Subcutaneous abdominal adipose tissue (tissue), 5 donors: Measurements from ENCODE around the gene SPO11.

Source experiments
- H3K27ac ChIP-seq: one replicate; pipeline ENCODE4 v1.7.0; 2013; ENCODE audit warnings: low read depth, mild to moderate bottlenecking, inconsistent platforms, low read length, moderate library complexity
- H3K27me3 ChIP-seq, 5 donors: one replicate each; pipeline ENCODE4 v1.7.0; 2013; ENCODE audit warnings: low read length in 5 of 5, inconsistent platforms in 1 of 5; ENCODE audit not compliant: control insufficient read depth in 5 of 5, insufficient read depth in 4 of 5
- H3K36me3 ChIP-seq, 5 donors: one replicate each; pipeline ENCODE4 v1.7.0; 2013; ENCODE audit warnings: low read length in 5 of 5; ENCODE audit not compliant: control insufficient read depth in 5 of 5, insufficient read depth in 5 of 5
- H3K4me1 ChIP-seq, 5 donors: one replicate each; pipeline ENCODE4 v1.7.0; 2013; ENCODE audit warnings: low read length in 5 of 5, mild to moderate bottlenecking in 3 of 5, moderate library complexity in 1 of 5; ENCODE audit not compliant: control insufficient read depth in 5 of 5, insufficient read depth in 5 of 5
- H3K4me3 ChIP-seq, 5 donors: one replicate each; pipeline ENCODE4 v1.7.0; 2013; ENCODE audit warnings: low read length in 5 of 5, low read depth in 1 of 5
- H3K9ac ChIP-seq, 5 donors: one replicate each; pipeline ENCODE4 v1.7.0; 2013; ENCODE audit warnings: low read length in 5 of 5, mild to moderate bottlenecking in 4 of 5, moderate library complexity in 3 of 5
- H3K9me3 ChIP-seq, 5 donors: one replicate each; pipeline ENCODE4 v1.7.0; 2013; ENCODE audit warnings: low read length in 5 of 5; ENCODE audit not compliant: control insufficient read depth in 5 of 5
- donor health status: healthy.
- donor health status: healthy.
- donor health status: healthy.
- donor health status: healthy.
- donor health status: healthy.

Gene SPO11

GRCh38 chr20:57309544-57310115 is 20.0 kb upstream of the SPO11 start:
- no peak overlapping the region for H3K27ac ChIP-seq
- no peaks in the 10 kb centered on the region for H3K9me3 ChIP-seq
- peaks cover 0 to 18% (median 9%) of the 10 kb centered on the region in 5 donors for H3K4me1 ChIP-seq
- no peak overlapping the region for H3K4me3 ChIP-seq
- H3K9ac ChIP-seq: no peak overlapping the region
- peaks cover 4 to 25% (median 10%) of the 10 kb centered on the region in 5 donors for H3K27me3 ChIP-seq
- H3K36me3 ChIP-seq: no peaks in the 10 kb centered on the region

- peaks cover 4 to 25% (median 8%) of the 10 kb centered on the region in 5 donors for H3K27me3 ChIP-seq
- no peak overlapping the region for H3K9ac ChIP-seq
- no peak overlapping the region for H3K4me3 ChIP-seq
Observed at GRCh38 chr20:57310821-57311514, 18.6 kb upstream of the SPO11 start.

GRCh38 chr20:57312138-57312537 is 17.5 kb upstream of the SPO11 start:
- no peaks in the 10 kb centered on the region for H3K36me3 ChIP-seq
- peaks cover 0 to 18% (median 9%) of the 10 kb centered on the region in 5 donors for H3K4me1 ChIP-seq
- no peak overlapping the region for H3K9ac ChIP-seq
- peaks cover 4 to 25% (median 7%) of the 10 kb centered on the region in 5 donors for H3K27me3 ChIP-seq
- no peaks in the 10 kb centered on the region for H3K9me3 ChIP-seq
- H3K4me3 ChIP-seq: no peak overlapping the region
- no peak overlapping the region for H3K27ac ChIP-seq

More at GRCh38 chr20:57310821-57311514, 18.6 kb upstream of the SPO11 start:
- Histone ChIP-seq H3K9me3 (no peaks in the 10 kb centered on the region), H3K36me3 (no peaks in the 10 kb centered on the region), H3K4me1 (peaks cover 0 to 18% (median 9%) of the 10 kb centered on the region in 5 donors), H3K27ac (no peak overlapping the region)

- no peak overlapping the region for H3K9ac ChIP-seq
- H3K27ac ChIP-seq: no peak overlapping the region
- no peak overlapping the region for H3K4me3 ChIP-seq
- peaks cover 4 to 25% (median 9%) of the 10 kb centered on the region in 5 donors for H3K27me3 ChIP-seq
- H3K4me1 ChIP-seq: peaks cover 0 to 18% (median 9%) of the 10 kb centered on the region in 5 donors
- no peaks in the 10 kb centered on the region for H3K36me3 ChIP-seq
- no peaks in the 10 kb centered on the region for H3K9me3 ChIP-seq
Observed at GRCh38 chr20:57313230-57313629, 16.4 kb upstream of the SPO11 start.

- Histone ChIP-seq H3K4me3 (no peak overlapping the region), H3K36me3 (no peaks in the 10 kb centered on the region), H3K9me3 (no peaks in the 10 kb centered on the region), H3K4me1 (peaks cover 0 to 13% (median 7%) of the 10 kb centered on the region in 5 donors), H3K27me3 (peaks cover 0 to 22% (median 9%) of the 10 kb centered on the region in 5 donors), H3K9ac (no peak overlapping the region), H3K27ac (no peak overlapping the region)
Observed at GRCh38 chr20:57313951-57314350, 15.7 kb upstream of the SPO11 start.

GRCh38 chr20:57315083-57315975 is 14.3 kb upstream of the SPO11 start:
- Histone ChIP-seq H3K27ac (no peak overlapping the region), H3K36me3 (no peaks in the 10 kb centered on the region), H3K9ac (no peak overlapping the region), H3K4me3 (no peak overlapping the region), H3K9me3 (no peaks in the 10 kb centered on the region), H3K4me1 (no peaks in the 10 kb centered on the region), H3K27me3 (peaks cover 0 to 19% (median 4%) of the 10 kb centered on the region in 5 donors)

- Histone ChIP-seq H3K27me3 (peaks cover 0 to 17% (median 4%) of the 10 kb centered on the region in 5 donors), H3K27ac (no peak overlapping the region), H3K9me3 (no peaks in the 10 kb centered on the region), H3K4me3 (no peak overlapping the region), H3K4me1 (no peaks in the 10 kb centered on the region), H3K36me3 (no peaks in the 10 kb centered on the region), H3K9ac (no peak overlapping the region)
Observed at GRCh38 chr20:57315976-57316480, 13.6 kb upstream of the SPO11 start.

GRCh38 chr20:57316795-57317201 is 12.8 kb upstream of the SPO11 start:
- no peak overlapping the region for H3K27ac ChIP-seq
- peaks cover 0 to 23% (median 8%) of the 10 kb centered on the region in 5 donors for H3K27me3 ChIP-seq
- no peak overlapping the region for H3K9ac ChIP-seq

GRCh38 chr20:57317316-57317788 is 12.3 kb upstream of the SPO11 start:
- no peaks in the 10 kb centered on the region for H3K4me1 ChIP-seq
- peaks cover 0 to 21% (median 12%) of the 10 kb centered on the region in 5 donors for H3K27me3 ChIP-seq
- no peak overlapping the region for H3K27ac ChIP-seq

More at GRCh38 chr20:57316795-57317201, 12.8 kb upstream of the SPO11 start:
- Histone ChIP-seq H3K9me3 (no peaks in the 10 kb centered on the region), H3K4me1 (no peaks in the 10 kb centered on the region), H3K4me3 (no peak overlapping the region), H3K36me3 (no peaks in the 10 kb centered on the region)

More at GRCh38 chr20:57317316-57317788, 12.3 kb upstream of the SPO11 start:
- H3K4me3 ChIP-seq: no peak overlapping the region
- no peaks in the 10 kb centered on the region for H3K9me3 ChIP-seq
- H3K9ac ChIP-seq: no peak overlapping the region
- H3K36me3 ChIP-seq: no peaks in the 10 kb centered on the region
